GM21515 (cell line): ENCODE data around the gene ADAMTS2.

ENCODE experiments used
- ATAC-seq: cut with Tn5 transposase; IDR thresholded peaks from one replicate; pipeline ENCODE4 v1.9.1; 2021; ENCODE audit not compliant: unreplicated experiment

The ADAMTS2 gene

DNA sequence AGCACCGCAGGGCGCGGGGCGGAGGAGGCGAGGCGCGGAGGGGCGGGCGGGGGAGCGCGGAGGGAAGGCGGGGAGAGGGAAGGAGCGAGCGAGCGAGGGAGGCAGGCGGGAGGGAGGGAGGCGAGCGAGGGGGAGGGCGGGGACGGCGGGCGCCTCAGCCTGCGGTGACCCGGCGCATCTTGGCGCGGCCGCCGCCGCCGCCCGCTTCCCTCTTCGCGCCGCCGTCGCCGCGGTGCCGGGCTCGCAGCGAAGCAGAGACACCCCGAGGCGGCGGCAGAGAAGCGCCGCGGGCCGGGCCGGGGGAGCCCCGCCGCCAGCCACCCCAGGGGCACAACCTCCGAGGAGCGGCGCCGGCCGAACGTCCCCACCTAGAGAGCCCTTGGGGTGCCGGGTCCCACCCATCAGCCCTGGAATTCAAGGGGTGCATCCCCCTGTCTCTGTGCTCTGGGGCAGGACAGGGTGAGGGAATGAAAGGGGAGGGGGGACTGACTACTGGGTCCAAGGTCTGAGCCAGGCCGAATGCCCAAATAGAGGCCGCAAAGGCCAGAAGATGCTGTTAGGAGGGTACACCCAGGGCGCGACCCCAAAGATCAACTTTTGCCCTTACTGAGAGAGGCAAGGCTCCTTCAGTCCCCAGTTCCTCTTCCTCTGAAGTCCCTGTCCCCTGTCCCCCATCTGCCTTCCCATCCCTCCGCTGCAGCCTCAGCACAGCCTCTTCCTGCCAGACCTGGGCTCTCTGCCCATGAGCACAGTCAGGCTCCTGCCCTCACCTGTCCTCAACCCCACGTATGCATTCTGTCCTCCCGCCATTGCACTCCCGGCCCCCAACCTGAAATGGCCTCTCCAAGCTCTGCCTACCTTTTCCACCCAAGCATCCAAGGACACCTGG lies at the start of gene ADAMTS2:
Gene ADAMTS2, minus strand, starts transcription at position 29 of the 889 bp plus-strand sequence. CDS start 133 bp downstream, outside the sequence.
- ATAC-seq, result no peak

DNA sequence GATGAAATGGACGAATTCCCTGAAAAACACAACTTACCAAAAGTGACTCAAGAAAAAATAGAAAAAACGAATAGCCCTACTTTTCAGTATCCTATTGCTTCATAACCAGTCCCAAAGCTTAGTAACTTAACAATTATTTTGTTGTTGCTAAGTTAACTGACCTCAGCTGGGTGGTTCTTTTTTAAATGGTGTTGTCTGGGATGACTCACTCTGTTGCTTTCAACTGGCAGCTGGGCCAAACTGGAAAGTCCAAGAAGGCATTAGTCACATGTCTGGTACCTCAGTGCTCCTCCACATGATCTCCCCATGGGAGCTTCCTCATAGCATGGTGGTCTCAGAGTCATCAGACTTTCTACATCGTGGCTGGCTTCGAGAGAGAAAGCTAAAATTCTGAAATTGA lies 47.8 kb upstream of the ADAMTS2 start:
- ATAC-seq, result no peak

DNA sequence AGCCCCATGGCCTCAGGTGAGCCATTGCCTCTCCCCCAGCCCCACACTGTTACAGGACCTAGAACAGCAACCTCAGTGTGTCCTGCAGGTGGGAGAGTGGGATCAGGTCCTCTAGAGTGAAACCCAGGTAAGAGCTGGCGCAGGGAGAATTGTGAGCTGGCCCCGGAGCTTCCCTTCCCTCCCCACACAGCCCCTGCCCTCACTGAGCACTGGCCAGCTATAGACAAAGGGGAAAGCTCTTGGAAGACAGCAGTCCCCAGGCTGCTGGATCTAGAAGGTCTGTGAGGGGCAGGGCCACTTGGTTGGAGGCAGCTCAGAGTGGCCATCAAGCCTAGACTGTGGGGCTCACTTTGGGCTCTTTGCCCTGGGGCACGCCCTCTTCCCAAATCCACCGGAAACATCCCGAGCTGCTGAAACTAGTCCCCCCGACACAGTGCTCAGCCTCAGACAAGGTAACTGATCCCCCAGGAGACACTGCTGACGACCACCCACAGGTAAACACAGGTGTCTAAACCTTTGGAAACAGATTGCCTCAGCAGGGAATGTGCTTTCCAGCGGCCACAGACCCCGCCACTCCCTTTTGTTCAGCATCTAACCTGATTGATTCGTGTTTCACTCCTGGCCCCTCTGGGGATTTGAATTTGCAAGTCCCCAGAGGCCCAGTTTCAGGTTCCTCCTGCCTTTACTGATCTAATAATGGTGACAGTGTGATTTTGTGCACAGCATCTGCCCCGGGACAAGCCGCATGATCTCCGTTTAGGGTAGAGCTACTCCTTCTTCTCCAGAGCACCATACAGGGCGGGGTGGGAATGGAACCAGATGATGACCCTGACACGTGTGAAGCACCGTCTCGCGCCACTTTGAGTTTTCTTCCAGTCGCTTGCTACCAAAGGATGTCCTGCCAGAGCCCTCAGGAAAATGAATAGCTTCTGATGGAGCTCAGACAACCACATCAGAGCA lies 42.2 kb upstream of the ADAMTS2 start:
- ATAC-seq, result no peak

DNA sequence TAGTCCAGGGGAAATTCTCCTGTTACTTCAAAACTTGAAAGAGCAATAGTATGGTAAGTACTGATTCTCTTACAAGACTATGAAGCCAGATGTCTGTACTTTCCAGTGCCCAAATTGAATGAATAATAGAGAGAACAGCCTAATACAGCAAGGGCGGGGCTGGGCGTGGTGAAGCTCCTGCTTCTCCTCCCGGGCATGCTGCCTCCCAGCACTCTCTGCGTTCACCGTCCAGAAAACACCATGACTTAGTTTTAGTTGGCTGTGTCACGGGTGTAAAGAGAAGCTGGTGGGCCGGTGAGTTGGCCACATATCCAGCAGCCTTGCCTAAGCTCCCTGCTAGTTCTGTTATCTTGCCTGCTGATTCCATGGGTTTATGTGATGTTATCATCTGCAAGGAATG lies 40.7 kb upstream of the ADAMTS2 start:
- ATAC-seq, result no peak

DNA sequence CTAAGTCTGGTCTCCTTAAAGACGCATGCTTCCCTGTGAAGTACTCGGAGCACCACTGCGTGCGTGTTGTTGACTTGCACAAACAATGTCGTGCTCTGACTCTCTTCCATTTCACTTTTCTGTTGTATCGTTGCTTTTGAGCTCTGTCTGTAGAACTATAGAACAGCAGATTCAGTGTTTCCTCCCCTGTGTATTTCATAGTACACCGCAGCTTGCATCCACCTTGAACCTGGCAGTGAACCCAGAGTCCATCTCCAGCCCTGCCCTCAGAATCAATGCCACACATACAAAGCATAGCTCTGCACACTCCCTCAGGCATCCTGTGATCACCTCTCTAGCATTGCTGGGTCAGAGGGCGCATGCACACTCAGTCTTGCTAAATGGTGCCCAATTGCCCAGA lies 37.2 kb upstream of the ADAMTS2 start:
- ATAC-seq, result no peak

DNA sequence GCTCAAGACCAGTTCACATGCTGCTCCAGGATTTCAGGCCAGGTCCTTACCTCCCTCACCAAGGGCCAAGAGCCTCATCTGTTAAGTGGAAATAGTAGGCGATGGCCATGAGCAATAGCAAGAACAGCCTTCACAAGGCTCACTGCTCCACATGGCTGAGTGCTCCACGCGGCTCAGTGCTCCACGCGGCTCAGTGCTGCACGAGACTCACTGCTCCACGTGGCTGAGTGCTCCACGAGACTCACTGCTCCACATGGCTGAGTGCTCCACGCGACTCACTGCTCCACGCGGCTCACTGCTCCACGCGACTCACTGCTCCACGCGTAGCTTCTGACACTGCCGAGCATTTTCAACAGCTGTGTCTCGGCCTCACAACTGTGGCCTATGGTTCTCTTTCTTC lies 36.4 kb upstream of the ADAMTS2 start:
- ATAC-seq, result no peak

DNA sequence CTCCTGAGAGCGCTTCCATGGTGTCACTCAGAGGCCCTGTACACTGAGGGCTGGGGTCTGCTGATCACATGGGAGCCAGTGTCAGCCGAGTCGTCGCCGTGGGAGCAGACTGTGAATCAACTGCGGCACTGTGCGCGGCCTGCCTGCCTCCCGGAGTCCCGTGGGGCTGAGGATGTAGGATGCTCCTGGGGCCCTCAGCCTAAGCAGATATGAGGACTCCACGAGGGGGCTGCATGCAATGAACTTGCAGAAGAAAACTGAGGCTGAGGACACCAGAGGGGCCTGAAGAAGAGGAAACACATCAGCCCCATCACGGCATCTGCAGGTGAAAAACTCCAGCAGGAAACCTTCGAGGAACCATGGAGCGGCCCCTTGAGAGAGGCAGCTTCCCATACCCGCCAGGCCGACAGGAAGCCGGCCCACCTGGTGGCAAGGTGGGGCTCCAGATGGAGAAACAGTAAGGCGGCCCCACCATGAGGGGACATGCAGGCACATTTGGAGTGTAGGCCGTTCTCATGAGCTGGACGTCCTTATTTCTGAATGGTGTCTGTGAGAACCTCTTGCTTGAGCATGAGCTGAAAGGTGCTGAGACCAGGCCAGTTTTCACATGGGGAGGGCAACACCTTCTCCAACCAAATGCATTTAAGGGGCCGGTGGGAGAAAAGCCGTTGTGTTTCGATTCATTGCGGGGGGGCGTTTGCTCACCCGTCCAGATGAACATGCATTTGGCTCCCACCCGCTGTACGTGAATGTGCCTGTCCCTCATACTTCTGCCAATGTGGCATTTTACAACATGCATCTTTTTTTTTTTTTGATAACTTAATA lies 35.2 kb upstream of the ADAMTS2 start:
- no peak for ATAC-seq

DNA sequence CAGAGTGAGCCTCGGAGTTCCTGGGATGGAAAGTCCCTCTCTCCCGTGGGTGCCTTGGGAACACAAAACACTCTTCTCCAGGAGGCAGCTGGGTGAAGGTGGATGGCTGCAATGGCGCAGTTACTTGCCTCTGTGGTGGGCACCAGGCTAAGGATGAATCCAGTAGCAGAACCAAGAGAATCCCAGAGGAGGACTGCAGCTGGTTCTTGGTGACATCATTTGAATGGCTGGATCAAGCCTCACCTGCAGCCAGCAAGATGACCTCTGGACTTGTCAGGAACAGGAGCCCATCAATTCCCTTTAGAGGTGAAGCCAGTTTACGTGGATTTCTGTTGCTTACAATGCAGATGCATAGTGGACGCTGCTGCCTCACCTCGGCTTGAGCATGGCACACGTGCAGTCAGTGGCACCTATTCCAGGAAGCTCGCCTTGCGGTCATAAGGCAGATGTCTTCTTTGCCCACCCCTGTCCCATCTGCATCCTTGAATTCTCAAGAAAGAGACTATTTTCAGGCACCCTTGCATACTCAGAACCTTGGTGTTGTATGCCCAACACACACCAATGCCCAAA lies 34.1 kb upstream of the ADAMTS2 start:
- ATAC-seq, result no peak

DNA sequence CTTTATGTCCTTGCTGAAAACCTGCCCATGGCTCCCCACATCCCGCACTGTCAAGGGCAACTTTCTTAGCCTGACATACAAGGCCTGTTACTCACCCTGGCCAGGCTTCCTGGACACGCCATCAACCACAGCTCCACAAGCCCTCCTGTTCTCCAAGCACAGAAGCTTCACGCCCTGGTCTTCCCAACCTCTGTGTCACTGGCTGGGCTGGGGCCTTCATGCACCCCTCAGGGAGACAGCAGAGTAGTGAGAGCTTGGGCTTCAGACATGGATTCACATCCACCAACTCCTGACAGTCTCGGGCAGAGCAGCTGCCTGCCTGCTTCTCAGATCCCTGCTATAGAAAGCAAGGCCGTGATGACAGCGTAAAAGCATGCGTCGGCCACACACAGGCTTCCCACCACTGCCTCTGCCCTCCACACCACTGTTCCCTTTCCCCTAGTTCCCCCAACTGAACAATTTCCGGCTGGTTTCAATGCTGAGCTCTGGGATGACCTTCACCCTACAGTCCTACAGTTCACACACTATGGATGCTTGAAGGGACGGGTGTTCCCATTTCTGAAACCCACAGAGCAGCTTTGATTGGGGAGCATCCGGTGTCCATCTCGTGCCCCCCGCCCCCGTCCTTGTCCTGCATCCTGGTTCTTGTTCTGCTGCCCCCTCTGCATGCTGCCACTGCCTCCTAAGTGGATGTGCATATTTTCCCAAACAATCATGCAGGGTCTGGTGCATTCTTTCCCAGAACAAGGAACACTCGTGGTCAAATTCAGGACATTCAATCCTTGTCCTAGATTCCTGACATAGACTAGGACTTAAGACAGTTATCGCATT lies 33.4 kb upstream of the ADAMTS2 start:
- no peak for ATAC-seq

DNA sequence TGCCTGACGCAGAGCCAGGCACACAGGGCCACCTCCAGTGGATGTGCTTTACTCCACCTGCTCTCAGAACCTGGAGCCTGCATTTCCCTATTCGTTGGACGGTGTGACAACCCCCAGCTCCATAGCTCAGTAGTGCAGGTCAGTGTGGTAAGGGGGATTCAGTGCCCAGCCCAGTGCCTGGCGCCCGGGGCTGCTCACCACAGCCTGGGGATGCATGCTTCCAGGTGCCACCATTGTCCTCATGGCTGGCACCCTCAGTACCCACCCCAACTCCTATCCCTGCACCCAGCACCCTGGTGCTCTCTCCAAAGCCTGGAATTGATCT lies 32.8 kb upstream of the ADAMTS2 start:
- no peak for ATAC-seq

DNA sequence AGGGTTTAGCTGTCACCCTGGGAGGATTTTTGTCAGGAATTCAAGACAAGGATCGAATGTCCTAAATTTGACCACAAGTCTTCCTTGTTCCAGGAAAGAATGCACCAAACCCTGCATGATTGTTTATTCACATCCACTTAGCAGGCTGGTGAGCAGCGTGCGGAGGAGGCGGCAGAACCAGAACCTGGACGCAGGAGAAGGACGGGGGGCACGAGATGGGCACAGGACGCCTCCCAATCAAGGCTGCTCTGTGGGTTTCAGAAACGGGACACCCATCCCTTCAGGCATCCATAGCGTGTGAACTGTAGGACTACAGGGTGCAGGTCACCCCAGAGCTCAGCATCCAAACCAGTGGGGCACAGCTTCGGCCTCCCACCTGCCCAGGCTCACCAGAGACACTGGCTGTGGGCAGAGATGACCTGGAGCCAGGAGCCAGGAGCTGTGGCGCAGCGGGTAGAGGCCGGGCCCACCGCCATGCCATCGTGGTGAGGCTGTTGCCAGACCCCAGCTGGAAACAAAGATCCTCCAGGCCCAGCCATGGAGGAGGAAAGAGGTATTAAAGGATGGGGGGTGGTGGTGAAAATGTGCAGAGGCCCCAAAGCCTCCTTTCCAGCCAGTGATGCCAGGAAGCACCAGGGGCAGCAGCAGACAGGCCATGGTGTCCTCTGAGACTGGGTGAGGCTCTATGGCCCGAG lies 32.3 kb upstream of the ADAMTS2 start:
- no peak for ATAC-seq

DNA sequence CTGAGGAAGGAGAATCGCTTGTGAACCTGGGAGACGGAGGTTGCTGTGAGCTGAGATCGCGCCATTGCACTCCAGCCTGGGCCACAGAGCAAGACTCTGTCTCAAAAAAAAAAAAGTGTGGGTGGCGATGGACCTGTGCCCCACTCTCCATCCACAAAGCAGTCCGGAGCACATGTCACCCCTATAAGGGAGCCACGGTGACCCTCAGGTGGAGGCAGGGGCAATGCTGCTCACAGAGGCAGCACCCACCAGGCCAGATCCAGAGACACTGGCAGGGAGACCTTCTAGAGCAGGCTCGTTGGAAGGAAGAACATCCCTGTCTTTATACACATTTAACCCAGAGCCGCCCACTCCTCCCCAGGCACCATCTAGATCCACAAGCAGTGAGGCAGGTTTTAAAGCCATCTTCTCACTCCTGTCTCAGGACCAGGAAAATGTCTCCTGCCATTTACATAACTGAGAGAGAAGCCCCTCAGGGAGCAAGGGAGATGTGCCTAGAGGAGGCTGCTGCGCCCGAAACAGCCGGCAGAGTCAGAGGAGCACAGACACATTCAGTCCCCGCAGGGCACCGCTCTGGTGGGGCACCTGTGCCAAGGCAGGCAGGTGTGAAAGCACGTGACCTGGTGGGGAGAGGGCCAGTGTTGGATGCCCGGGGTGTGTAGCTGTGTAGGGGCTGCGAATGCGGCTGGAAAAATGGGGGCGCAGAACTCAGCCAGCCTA lies 31.6 kb upstream of the ADAMTS2 start:
- no peak for ATAC-seq

DNA sequence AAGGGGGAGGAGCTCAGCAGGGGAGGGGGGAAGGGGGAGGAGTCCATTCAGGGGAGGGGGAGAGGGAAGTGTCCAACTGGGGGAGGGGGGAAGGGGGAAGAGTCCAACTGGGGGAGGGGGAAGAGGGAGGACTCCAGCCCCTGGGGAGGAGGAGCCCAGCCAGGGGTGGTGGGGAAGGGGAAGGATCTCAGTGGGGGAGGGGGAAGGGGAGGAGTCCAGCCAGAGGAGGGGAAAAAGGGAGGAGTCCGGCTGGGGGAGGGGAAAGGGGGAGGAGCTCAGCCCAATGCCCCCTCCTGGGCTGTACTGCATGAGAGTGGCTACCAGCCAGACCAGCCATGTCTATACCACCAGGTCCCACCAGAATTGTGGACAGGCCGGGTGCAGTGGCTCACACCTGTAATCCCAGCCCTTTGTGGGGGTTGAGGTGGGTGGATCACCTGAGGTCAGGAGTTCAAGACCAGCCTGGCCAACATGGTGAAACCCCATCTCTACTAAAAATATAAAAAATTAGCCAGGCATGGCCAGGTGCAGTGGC lies 30.6 kb upstream of the ADAMTS2 start:
- no peak for ATAC-seq

DNA sequence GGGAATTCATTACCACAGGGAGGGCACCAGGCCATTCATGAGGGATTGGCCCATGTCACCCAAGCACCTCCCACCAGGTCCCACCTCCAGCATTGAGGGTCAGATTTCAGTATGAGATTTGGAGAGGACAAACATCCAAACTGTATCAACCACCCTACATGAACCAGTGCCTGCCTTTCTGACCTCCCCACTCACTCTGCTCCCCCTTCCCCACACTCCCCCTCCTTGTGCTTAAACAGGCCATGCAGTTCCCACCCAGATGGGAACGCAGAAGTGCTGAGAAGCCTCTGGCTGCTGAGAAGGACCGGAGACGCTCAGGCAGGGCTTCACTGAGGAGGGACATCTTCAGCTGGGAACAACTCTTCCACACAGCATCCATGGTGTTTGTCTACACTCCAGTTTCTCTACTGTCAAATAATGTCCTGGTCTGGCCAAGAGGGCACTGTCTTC lies 30.0 kb upstream of the ADAMTS2 start:
- ATAC-seq, result no peak

DNA sequence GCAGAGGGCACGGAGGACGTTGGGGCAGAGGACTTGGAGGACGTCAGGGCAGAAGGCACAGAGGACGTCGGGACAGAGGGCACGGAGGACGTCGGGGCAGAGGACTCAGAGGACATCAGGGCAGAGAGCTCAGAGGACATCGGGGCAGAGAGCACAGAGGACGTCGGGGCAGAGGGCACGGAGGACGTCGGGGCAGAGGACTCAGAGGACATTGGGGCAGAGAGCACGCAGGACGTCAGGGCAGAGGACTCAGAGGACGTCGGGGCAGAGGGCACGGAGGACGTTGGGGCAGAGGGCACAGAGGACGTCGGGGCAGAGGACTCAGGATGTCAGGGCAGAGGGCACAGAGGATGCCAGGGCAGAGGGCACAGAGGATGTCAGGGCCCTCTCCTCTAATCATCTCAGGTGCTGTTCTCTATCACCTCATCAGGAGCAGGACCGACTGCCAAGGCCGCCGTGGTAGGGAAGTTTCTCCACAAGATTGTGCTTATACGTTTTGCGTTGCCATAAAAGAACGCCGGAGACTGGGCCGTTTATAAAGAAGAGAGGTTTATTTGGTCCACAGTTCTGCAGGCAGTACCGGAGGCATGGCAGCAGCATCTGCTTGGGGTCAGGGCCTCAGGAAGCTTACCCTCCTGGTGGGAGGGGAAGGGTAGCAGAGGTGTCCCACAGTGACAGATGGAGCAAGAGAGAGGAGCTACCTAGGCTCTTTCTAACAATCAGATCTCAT lies 29.4 kb upstream of the ADAMTS2 start:
- ATAC-seq, result no peak

DNA sequence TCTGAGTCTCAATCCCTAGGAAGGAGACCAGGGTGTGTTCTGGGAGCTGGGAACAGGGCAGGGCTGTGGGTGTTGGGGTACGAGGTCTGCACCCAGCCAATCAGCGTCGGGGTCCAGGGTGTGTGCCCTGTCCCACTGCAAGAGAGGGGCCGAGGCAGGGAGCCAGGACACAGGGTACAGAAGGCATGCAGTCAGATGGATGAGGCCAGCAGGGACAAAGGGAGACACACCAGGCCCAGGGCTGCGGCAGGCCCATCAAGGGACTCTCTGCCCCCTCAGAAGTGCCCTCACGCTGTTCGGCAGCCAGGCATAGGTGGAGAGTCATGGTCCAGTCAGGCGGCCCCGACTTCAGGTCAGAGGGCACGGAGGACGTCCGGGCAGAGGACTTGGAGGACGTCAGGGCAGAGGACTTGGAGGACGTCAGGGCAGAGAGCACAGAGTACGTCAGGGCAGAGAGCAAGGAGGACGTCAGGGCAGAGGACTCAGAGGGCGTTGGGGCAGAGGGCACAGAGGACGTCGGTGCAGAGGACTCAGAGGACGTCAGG lies 28.8 kb upstream of the ADAMTS2 start:
- no peak for ATAC-seq
